B cell (primary cell): ENCODE measurements around the gene MRTFB. TPM values are rescaled to one million over a fixed set of nuclear protein-coding genes. Genes with fewer than 3 reads are reported as not detected.

Experiments used
- ATAC-seq: fragments of 200-7000 bp; cut with Tn5 transposase; one replicate; pipeline ENCODE4 v1.10.0; 2021; ENCODE audit warnings: low read depth, mild to moderate bottlenecking, moderate number of reproducible peaks, moderate library complexity
- CTCF ChIA-PET: fragments of 350-600 bp; sonication (Branson Sonifier 250); formaldehyde crosslinking; loops from one replicate; lab custom pipeline; 2021; ENCODE audit warnings: antibody characterized with exemption, inconsistent platforms; lab: Charles Lee
- POLR2A ChIA-PET: fragments of 350-600 bp; sonication (Branson Sonifier 250); formaldehyde crosslinking; loops from one replicate; lab custom pipeline; 2021; ENCODE audit warnings: antibody characterized with exemption; lab: Charles Lee
- DNase-seq: peaks from one replicate; pipeline ENCODE4 v3.0.0; 2013
- H2AFZ ChIP-seq: 2 replicates; pipeline ENCODE4 v1.6.1; 2012; ENCODE audit warnings: mild to moderate bottlenecking, low read depth, low read length; ENCODE audit not compliant: insufficient read depth, poor library complexity, severe bottlenecking
- H3K27ac ChIP-seq, 2 donors: 1 replicate in 1 of 2; 2 replicates in 1 of 2; pipeline ENCODE4 v1.5.1; 2012 to 2013; ENCODE audit warnings: low read length in 2 of 2, mild to moderate bottlenecking in 2 of 2, moderate library complexity in 1 of 2
- H3K27me3 ChIP-seq, 4 experiments: fragments of 200-600 bp in 1 of 4; sonication (generic) in 1 of 4; replicated peaks in 1 of 4; 1 replicate in 2 of 4; 2 replicates in 2 of 4; pipeline versions ENCODE4 v1.6.1 to v1.7.0; 2013 to 2016; ENCODE audit warnings: low read length in 3 of 4, mild to moderate bottlenecking in 2 of 4, mixed read lengths in 1 of 4, moderate library complexity in 1 of 4; ENCODE audit not compliant: insufficient read depth in 4 of 4, control insufficient read depth in 3 of 4; ENCODE audit errors: control extremely low read depth in 1 of 4
- H3K36me3 ChIP-seq, 2 experiments: replicated peaks in 1 of 2; 1 replicate in 1 of 2; 2 replicates in 1 of 2; pipeline versions ENCODE4 v1.6.1 to v1.7.1; 2013; ENCODE audit warnings: low read length in 1 of 2; ENCODE audit not compliant: insufficient read depth in 2 of 2, control insufficient read depth in 1 of 2; ENCODE audit errors: control extremely low read depth in 1 of 2, extremely low read depth in 1 of 2
- H3K4me1 ChIP-seq, 2 donors: fragments of 200-600 bp in 1 of 2; sonication (generic) in 1 of 2; 1 replicate in 1 of 2; 2 replicates in 1 of 2; pipeline versions ENCODE4 v1.5.1 to v1.6.1; 2013 to 2017; ENCODE audit warnings: low read length in 2 of 2; ENCODE audit not compliant: control insufficient read depth in 2 of 2, insufficient read depth in 2 of 2
- H3K4me2 ChIP-seq: replicated peaks from 2 replicates; pipeline ENCODE3; 2012; ENCODE audit warnings: mild to moderate bottlenecking, low read depth, low read length; ENCODE audit not compliant: poor library complexity, severe bottlenecking
- H3K4me3 ChIP-seq, 5 experiments: fragments of 200-600 bp in 1 of 5; sonication (generic) in 1 of 5; 1 replicate in 3 of 5; 2 replicates in 2 of 5; pipeline versions ENCODE4 v1.5.1 to v1.7.0; 2011 to 2016; ENCODE audit warnings: low read length in 4 of 5, mild to moderate bottlenecking in 4 of 5, low read depth in 2 of 5, control low read depth in 1 of 5, moderate library complexity in 1 of 5; ENCODE audit not compliant: insufficient read depth in 1 of 5; ENCODE audit errors: control extremely low read depth in 1 of 5, extremely low read depth in 1 of 5
- H3K79me2 ChIP-seq: fragments of 200-600 bp; sonication (generic); one replicate; pipeline ENCODE4 v1.6.0; 2016; ENCODE audit warnings: low read length; ENCODE audit not compliant: control insufficient read depth, insufficient read depth
- H3K9ac ChIP-seq: fragments of 200-600 bp; sonication (generic); 2 replicates; pipeline ENCODE4 v1.6.1; 2017; ENCODE audit warnings: mild to moderate bottlenecking, low read length, moderate library complexity
- H3K9me3 ChIP-seq, 3 donors: one replicate each; pipeline versions ENCODE4 v1.6.1 to v1.7.1; 2013; ENCODE audit warnings: low read length in 2 of 3; ENCODE audit not compliant: control insufficient read depth in 2 of 3, insufficient read depth in 1 of 3; ENCODE audit errors: control extremely low read depth in 1 of 3
- H4K20me1 ChIP-seq: 2 replicates; pipeline ENCODE4 v1.6.0; 2012; ENCODE audit warnings: mild to moderate bottlenecking, low read length; ENCODE audit not compliant: insufficient read depth, control insufficient read depth, poor library complexity, severe bottlenecking
- H3K27ac Mint-ChIP-seq: one replicate; pipeline ENCODE4 v1.8.0; 2021; ENCODE audit warnings: mixed read lengths
- H3K27me3 Mint-ChIP-seq: one replicate; pipeline ENCODE4 v1.8.0; 2021; ENCODE audit warnings: mixed read lengths
- H3K4me1 Mint-ChIP-seq: one replicate; pipeline ENCODE4 v1.8.0; 2021; ENCODE audit warnings: mixed read lengths
- H3K4me3 Mint-ChIP-seq: one replicate; pipeline ENCODE4 v1.8.0; 2021; ENCODE audit warnings: mixed read lengths
- H3K9me3 Mint-ChIP-seq: one replicate; pipeline ENCODE4 v1.8.0; 2022; ENCODE audit warnings: mixed read lengths; ENCODE audit not compliant: insufficient read depth
- CTCF ChIP-seq: fragments of 200-600 bp; IDR thresholded peaks from one replicate; pipeline ENCODE4 v1.8.0; 2022; ENCODE audit warnings: antibody characterized with exemption, mild to moderate bottlenecking
- EZH2 ChIP-seq: IDR thresholded peaks from 2 replicates; pipeline ENCODE4 v1.6.1; 2012; ENCODE audit warnings: borderline replicate concordance, low read depth, mild to moderate bottlenecking, moderate library complexity, low read length; ENCODE audit not compliant: insufficient read depth, poor library complexity, severe bottlenecking
- intact Hi-C: fragments of 100-400 bp; cut with micrococcal nuclease; formaldehyde crosslinking; loops from one replicate; pipeline ENCODE4 v1.10.0; 2022
- polyA plus RNA-seq: library from polyadenylated mRNA; depleted of rRNA; stranded (reverse); fragments of >200 nt; gene quantifications from 2 replicates; pipeline ENCODE4 v1.2.3, GENCODE V29; 2012
- total RNA-seq, 2 donors: library from RNA; stranded (reverse); fragments of 120-200 nt in 1 of 2; gene quantifications; 1 replicate in 1 of 2; 2 replicates in 1 of 2; pipeline versions ENCODE4 v1.2.3 to v1.2.4, GENCODE V29; 2013 to 2022

The MRTFB gene
- total and polyA plus RNA-seq, 2 donors (not counting 1 experiment from before 2014, with no cell fraction given) = 6.6 to 39.5 TPM

GRCh38 chr16:14196539-14196938, 125.4 kb downstream of the MRTFB start:
- Histone ChIP-seq H3K9ac (no peak overlapping the region), H2AFZ (peak overlapping the region; percentile 64), H3K27ac (peak overlapping the region in 1 of 2 donors; percentile 45), H3K4me2 (peak overlapping the region; percentile 3), H3K27me3 (no peaks in the 10 kb centered on the region), H3K4me1 (peaks cover 9 to 21% of the 10 kb centered on the region in 2 donors), H4K20me1 (no peaks in the 10 kb centered on the region), H3K79me2 (no peaks in the 10 kb centered on the region), H3K9me3 (no peaks in the 10 kb centered on the region), H3K36me3 (no peaks in the 10 kb centered on the region), H3K4me3 (no peak overlapping the region)
- ATAC-seq (no peak), DNase-seq (no peak)
- peaks cover 24% of the 10 kb centered on the region for H3K4me1 Mint-ChIP-seq
- no peak for TF ChIP-seq CTCF
- no peak for TF ChIP-seq EZH2
- H3K27me3 Mint-ChIP-seq = no peaks in the 10 kb centered on the region
- H3K9me3 Mint-ChIP-seq = no peaks in the 10 kb centered on the region
- peak overlapping the region; percentile 1 for H3K27ac Mint-ChIP-seq
- H3K4me3 Mint-ChIP-seq = no peak overlapping the region
- intact Hi-C loops = no loop called here
- POLR2A ChIA-PET = interaction anchor here (0.7 kb wide), 1 partner anchor 409 kb away, joined by 3 read pairs; no protein-coding TSS in a partner anchor
- CTCF ChIA-PET = no interaction called here

DNA sequence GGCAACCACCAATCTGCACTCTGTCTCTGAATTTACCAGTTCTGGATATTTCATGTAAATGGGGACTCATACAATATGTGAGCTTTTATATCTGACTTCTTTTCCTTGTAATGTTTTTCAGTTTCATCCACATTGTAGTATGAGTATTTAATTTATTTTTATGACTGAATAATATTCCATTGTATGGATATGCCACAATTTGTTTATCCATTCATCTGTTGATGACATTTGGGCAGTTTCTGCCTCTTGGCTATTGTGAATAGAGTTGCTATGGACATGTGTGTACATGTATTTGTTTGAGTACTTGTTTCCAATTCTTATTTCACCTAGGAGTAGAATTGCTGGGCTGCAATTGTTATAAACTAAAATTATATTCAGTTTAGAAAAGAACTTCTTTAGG, 126.9 kb downstream of the MRTFB start:
- DNase-seq = no peak
- Histone ChIP-seq H3K9me3 (no peaks in the 10 kb centered on the region), H3K9ac (no peak overlapping the region), H3K36me3 (no peaks in the 10 kb centered on the region), H3K4me2 (no peak overlapping the region), H3K79me2 (no peaks in the 10 kb centered on the region), H2AFZ (no peak overlapping the region), H3K27me3 (no peaks in the 10 kb centered on the region), H3K4me1 (peaks cover 6 to 17% of the 10 kb centered on the region in 2 donors), H3K27ac (no peak overlapping the region), H3K4me3 (no peak overlapping the region), H4K20me1 (no peaks in the 10 kb centered on the region)
- Mint-ChIP-seq H3K4me1 (peaks cover 22% of the 10 kb centered on the region), H3K27me3 (no peaks in the 10 kb centered on the region), H3K9me3 (no peaks in the 10 kb centered on the region), H3K27ac (no peak overlapping the region), H3K4me3 (no peak overlapping the region)
- intact Hi-C loops = no loop called here
- POLR2A ChIA-PET = no interaction called here
- ATAC-seq = no peak
- CTCF ChIA-PET = no interaction called here
- TF ChIP-seq EZH2 (no peak), CTCF (no peak)
